Vagina (tissue), 2 donors: ENCODE data around the gene OSBP2. TPM values are rescaled to one million over a fixed set of nuclear protein-coding genes. Genes with fewer than 3 reads are reported as not detected.
A peak's percentile ranks its signal among the peaks of the same experiment; 100 is the strongest.

Experiments
- DNase-seq, 2 donors: peaks; one replicate each; pipeline ENCODE4 v3.0.0-alpha.2; 2017; ENCODE audit errors: extremely low spot score in 2 of 2
- H3K27ac ChIP-seq: fragments of 200-600 bp; sonication (generic); one replicate; pipeline ENCODE4 v1.5.1; 2019
- H3K27me3 ChIP-seq: fragments of 200-600 bp; sonication (generic); one replicate; pipeline ENCODE4 v1.5.1; 2019
- H3K36me3 ChIP-seq, 2 donors: fragments of 200-600 bp; sonication (generic); one replicate each; pipeline ENCODE4 v1.5.1; 2017 to 2019
- H3K4me1 ChIP-seq: fragments of 200-600 bp; sonication (generic); one replicate; pipeline ENCODE4 v1.5.1; 2019
- H3K4me3 ChIP-seq, 2 donors: fragments of 200-600 bp; sonication (generic); 1 replicate in 1 of 2; 2 replicates in 1 of 2; pipeline ENCODE4 v1.5.1; 2016 to 2019
- H3K9me3 ChIP-seq: fragments of 200-600 bp; sonication (generic); one replicate; pipeline ENCODE4 v1.5.1; 2019
- POLR2A ChIP-seq, 2 donors: fragments of 450-650 bp; IDR thresholded peaks; one replicate each; pipeline ENCODE4 v1.6.1; 2017; ENCODE audit warnings: antibody characterized with exemption in 2 of 2, mild to moderate bottlenecking in 2 of 2, moderate library complexity in 2 of 2
- POLR2AphosphoS5 ChIP-seq, 2 donors: sonication (generic); formaldehyde crosslinking; IDR thresholded peaks; one replicate each; pipeline ENCODE4 v1.9.0; 2017; ENCODE audit warnings: antibody characterized with exemption in 2 of 2, mild to moderate bottlenecking in 2 of 2, low read depth in 1 of 2; ENCODE audit not compliant: insufficient read depth in 1 of 2
- intact Hi-C: fragments of 100-400 bp; cut with DNase I; formaldehyde crosslinking; loops from one replicate; pipeline ENCODE4 v1.15.1; 2023
- total RNA-seq: library from RNA; depleted of rRNA; stranded (reverse); fragments of >200 nt; gene quantifications from one replicate; pipeline ENCODE4 v1.2.3, GENCODE V29; 2016
- TF ChIP-seq, protein P1 (sequence below), 3 experiments: fragments of 450-650 bp in 2 of 3; fragments of 200-600 bp in 1 of 3; sonication (generic) in 1 of 3; IDR thresholded peaks; one replicate each; pipeline ENCODE4 v1.5.1; 2017 to 2019; ENCODE audit warnings: antibody characterized with exemption in 3 of 3, mild to moderate bottlenecking in 2 of 3, moderate library complexity in 2 of 3

OSBP2 gene
- total RNA-seq, 1 donor from 2014 or later: 3.7 TPM

DNA sequence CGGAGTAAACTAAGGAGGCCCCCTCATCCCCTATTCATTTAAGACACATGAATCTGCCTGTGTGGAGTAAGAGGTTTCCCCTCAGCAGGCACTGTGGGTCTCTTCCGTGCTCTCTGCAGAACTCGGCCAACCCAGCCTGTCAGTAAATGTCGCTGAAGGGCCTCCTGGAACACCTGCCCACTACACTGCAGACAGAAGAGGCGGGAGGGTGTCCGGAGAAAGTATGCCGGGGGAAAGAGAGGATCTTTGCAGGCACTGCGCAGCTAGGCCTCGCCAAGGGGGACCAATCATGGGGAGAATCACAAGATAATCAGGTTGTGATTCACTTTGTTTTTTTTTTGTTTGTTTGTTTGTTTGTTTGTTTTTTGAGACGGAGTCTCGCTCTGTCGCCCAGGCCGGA lies 163.1 kb downstream of the OSBP2 start:
- intact Hi-C loops: no loop called here
- Histone ChIP-seq H3K4me1 (no peaks in the 10 kb centered on the region), H3K27me3 (no peaks in the 10 kb centered on the region), H3K9me3 (no peaks in the 10 kb centered on the region), H3K36me3 (no peaks in the 10 kb centered on the region), H3K4me3 (no peak overlapping the region), H3K27ac (no peak overlapping the region)
- no peak for DNase-seq
- TF ChIP-seq POLR2AphosphoS5 (IDR thresholded peaks at IDR 0.05; ENCODE audit: insufficient read depth in 1 of 2, low read depth in 1 of 2) (no peak), POLR2A (IDR thresholded peaks at IDR 0.05) (no peak)
- TF ChIP-seq, protein P1, sequence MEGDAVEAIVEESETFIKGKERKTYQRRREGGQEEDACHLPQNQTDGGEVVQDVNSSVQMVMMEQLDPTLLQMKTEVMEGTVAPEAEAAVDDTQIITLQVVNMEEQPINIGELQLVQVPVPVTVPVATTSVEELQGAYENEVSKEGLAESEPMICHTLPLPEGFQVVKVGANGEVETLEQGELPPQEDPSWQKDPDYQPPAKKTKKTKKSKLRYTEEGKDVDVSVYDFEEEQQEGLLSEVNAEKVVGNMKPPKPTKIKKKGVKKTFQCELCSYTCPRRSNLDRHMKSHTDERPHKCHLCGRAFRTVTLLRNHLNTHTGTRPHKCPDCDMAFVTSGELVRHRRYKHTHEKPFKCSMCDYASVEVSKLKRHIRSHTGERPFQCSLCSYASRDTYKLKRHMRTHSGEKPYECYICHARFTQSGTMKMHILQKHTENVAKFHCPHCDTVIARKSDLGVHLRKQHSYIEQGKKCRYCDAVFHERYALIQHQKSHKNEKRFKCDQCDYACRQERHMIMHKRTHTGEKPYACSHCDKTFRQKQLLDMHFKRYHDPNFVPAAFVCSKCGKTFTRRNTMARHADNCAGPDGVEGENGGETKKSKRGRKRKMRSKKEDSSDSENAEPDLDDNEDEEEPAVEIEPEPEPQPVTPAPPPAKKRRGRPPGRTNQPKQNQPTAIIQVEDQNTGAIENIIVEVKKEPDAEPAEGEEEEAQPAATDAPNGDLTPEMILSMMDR (IDR thresholded peaks at IDR 0.05): no peak

- DNase-seq: peak in 1 of 2 donors; percentile 79
- no peaks in the 10 kb centered on the region for H3K27me3 ChIP-seq
- H3K9me3 ChIP-seq: no peaks in the 10 kb centered on the region
- TF ChIP-seq POLR2AphosphoS5 (IDR thresholded peaks at IDR 0.05; ENCODE audit: insufficient read depth in 1 of 2, low read depth in 1 of 2) (no peak), POLR2A (IDR thresholded peaks at IDR 0.05) (no peak)
- TF ChIP-seq, protein P1 (IDR thresholded peaks at IDR 0.05): no peak
- intact Hi-C loops: no loop called here
- H3K4me1 ChIP-seq: no peaks in the 10 kb centered on the region
- no peak overlapping the region for H3K4me3 ChIP-seq
- H3K36me3 ChIP-seq: no peaks in the 10 kb centered on the region
- H3K27ac ChIP-seq: no peak overlapping the region
Measured at GRCh38 chr22:30858976-30859713, 164.5 kb downstream of the OSBP2 start.

DNA sequence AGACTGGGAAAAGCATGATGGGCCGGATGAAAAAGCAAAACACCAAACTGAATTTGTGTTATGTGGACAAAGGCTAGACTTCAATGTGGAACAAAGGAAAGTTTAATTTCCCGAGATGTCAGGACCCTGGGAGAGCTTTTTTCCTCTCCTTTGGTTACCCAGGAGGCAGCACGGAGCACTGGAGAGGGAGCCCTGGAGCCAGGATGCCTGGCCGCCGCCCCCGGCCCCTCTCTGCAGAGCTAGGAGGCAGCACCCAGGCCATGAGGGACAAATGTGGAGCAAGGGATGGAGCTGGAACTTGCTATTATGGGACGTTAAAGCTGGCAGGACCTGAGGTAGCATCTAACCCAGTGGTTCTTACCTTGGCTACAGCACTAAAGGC lies 165.0 kb downstream of the OSBP2 start:
- Histone ChIP-seq H3K9me3 (no peaks in the 10 kb centered on the region), H3K27ac (no peak overlapping the region), H3K36me3 (no peaks in the 10 kb centered on the region), H3K4me3 (no peak overlapping the region), H3K27me3 (no peaks in the 10 kb centered on the region), H3K4me1 (no peaks in the 10 kb centered on the region)
- TF ChIP-seq, protein P1 (IDR thresholded peaks at IDR 0.05): no peak
- TF ChIP-seq POLR2AphosphoS5 (IDR thresholded peaks at IDR 0.05; ENCODE audit: insufficient read depth in 1 of 2, low read depth in 1 of 2) (no peak), POLR2A (IDR thresholded peaks at IDR 0.05) (no peak)
- intact Hi-C loops: no loop called here
- no peak for DNase-seq

DNA sequence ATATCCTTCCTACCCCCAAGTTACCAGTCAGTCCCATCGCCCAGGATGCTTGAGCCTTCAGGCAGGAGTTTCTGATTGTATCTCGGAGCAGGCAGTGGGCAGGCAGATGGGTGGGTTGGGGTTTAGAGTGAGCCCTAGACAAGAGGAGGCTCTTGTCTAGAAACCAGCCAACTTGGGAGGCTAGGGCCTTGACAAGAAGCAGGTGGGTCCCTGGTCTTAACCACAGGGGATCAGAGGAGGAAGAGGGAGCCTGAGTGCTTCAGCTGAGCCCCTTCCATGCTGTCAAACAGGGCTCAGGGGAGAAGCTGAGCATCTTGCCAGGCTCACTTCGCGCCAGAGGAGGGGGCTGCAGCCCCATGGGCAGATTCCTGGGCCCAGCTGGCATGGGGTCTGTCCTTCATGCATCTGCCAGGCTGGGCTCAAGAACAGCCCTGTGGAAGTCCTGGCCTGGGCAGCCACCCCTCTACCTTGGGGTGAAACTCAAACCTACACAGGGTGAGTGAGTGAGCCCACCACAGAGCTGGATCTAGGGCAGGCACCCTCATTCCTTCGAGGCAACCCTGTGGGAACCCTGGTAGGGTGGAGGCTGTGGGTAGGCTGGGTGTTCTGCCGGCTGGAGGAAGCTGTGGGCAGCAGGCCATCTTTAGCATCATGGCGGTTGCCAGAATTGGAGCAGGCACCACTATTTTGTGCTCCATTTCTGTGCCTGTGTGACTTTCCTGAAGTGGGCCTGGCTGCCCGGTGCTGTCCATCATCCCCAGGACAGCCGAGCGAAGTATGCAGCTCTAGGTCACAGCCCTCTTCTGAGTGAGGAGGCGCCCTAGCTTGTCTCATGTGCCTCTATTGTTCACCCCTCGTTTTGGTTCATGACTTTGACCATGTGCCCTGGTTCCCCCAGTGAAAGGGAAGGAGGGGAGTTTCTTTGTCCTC lies 165.8 kb downstream of the OSBP2 start:
- no peaks in the 10 kb centered on the region for H3K9me3 ChIP-seq
- TF ChIP-seq, protein P1 (IDR thresholded peaks at IDR 0.05): no peak
- TF ChIP-seq POLR2A (IDR thresholded peaks at IDR 0.05): no peak
- TF ChIP-seq POLR2AphosphoS5 (IDR thresholded peaks at IDR 0.05; ENCODE audit: insufficient read depth in 1 of 2, low read depth in 1 of 2): no peak
- peak in 1 of 2 donors; percentile 88 for DNase-seq
- H3K27me3 ChIP-seq: no peaks in the 10 kb centered on the region
- H3K27ac ChIP-seq: no peak overlapping the region
- no peaks in the 10 kb centered on the region for H3K36me3 ChIP-seq
- intact Hi-C loops: no loop called here
- no peak overlapping the region for H3K4me3 ChIP-seq
- H3K4me1 ChIP-seq: no peaks in the 10 kb centered on the region
